GM19025 (cell line): ENCODE data around the gene GPX8.

ENCODE experiments used
- ATAC-seq: cut with Tn5 transposase; IDR thresholded peaks from one replicate; pipeline ENCODE4 v1.9.1; 2021; ENCODE audit warnings: mild to moderate bottlenecking, low read depth, moderate library complexity; ENCODE audit not compliant: unreplicated experiment

GPX8 gene

DNA sequence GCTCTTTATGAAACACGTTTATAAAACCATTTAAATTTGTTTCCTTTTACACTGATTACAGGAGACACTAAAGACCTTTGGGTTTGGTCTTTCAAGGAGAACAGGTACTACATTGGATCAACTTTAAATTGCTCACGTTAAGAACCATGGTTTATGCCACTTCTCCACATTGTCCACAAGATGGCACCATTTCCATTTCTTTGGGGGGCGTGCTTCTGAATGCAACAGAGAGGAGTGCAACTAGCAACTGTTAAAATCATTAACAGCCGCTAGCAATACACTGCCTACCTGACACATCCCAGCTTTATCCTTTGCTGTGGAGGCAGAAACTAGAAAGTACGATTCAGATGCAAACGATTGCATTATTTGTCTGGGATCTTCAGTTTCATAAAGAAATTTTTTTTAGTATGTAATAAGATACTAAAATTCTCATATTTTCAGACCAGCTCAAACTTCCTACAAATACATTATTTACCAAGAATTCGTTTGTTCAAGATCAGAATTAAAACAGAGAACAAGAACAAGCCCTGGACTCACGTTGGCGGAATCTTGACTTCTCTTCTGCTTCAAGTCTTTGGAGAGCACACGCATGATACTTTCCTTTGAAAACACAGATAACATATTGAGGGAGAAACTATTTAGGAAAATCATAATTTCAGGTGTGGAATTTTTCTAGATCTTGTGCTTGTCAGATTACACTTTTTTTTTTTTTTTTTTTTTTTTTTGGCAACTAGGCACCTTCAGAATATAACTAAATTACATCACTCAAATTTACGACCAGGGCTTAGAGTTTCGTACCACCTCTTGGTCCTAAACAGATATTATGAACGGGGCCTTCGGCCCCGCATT, 12.3 kb downstream of the GPX8 start:
- peak; percentile 41 for ATAC-seq

DNA sequence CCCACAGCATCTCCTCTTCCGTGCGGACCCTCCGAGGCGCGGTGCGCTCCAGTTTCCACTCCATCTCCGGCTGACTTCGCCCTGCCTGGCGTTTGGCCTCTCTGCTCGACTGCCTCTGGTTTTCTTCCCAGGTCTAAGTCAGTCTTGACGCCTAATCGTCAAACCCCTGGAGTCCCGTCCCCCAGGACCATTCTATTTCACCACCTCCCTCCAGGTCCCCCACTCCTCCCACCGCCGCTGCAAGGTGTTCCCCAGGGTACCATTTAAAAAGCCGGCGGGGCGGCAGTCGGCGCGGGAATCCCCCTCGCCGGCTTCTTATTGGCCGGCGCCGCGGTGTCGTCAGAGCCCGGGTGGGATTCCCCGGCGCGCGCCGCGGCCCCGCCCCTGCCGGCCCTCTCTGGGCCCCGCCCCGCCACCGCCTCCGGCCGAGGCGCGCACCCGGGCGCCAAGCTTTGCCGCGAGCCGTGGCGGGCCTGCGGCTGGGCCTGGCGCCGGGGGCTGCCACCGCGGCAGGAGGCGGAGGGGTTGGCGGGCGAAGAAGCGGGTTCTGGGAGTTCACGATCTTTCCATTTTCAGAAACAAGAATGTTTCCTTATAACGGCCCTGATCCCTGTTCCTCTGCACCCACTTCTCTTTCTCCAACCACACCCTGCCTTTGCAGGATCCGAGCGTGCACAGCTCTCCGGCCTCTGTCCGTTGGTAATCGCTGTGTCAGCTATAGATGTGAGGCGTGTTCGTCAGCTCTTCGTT, 13.1 kb downstream of the GPX8 start, which contains the start of gene CDC20B:
Gene CDC20B, minus strand, starts transcription at position 241 of the 750 bp plus-strand sequence. Its CDS starts 177 bp downstream, at position 64.
- peak; percentile 91 for ATAC-seq

DNA sequence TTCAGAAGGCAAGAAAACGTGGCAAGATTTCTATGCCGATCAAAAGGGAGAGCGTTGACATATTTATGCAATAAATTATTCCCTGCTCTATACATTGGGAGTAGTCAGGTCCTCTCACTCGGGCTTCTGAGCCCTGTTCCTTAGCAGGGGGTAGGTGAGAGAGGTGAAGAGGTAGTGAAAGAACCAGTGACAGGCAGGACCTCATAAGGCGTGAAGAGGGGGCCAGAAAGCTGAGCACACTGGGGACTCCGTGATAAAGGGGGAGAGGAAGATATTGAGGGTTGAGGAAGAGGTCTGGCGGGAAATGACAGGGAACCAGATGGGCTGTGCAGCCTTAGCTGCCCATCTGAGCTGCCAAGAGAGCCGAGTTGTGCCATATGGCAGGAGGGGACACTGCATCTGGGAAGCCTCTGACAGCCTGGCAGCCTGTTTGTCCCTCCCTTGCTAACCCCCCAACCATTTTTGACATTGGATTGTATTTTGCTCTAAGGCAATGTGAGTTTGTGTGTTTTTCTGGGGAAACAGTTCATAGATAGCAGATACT, 13.8 kb downstream of the GPX8 start:
- ATAC-seq, result peak; percentile 1

DNA sequence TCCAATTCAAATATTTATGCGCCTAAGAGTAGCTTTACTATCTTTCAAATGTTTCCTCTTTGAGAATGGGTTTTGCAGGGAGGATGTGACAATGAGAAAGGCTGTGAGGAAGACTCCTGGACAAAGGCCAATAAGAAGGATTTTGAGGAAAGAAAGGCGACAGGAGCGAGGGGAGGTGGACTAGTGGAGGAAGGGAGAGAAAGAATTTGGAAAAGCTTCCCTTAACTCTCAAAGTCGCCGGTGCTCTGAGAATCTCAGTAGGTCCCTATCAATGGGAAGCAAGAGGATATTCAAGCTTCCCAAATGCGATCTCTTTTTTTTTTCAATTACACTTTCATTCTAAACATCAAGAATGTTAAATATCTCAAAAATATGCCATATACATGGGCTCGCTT, 15.8 kb downstream of the GPX8 start:
- no peak for ATAC-seq

DNA sequence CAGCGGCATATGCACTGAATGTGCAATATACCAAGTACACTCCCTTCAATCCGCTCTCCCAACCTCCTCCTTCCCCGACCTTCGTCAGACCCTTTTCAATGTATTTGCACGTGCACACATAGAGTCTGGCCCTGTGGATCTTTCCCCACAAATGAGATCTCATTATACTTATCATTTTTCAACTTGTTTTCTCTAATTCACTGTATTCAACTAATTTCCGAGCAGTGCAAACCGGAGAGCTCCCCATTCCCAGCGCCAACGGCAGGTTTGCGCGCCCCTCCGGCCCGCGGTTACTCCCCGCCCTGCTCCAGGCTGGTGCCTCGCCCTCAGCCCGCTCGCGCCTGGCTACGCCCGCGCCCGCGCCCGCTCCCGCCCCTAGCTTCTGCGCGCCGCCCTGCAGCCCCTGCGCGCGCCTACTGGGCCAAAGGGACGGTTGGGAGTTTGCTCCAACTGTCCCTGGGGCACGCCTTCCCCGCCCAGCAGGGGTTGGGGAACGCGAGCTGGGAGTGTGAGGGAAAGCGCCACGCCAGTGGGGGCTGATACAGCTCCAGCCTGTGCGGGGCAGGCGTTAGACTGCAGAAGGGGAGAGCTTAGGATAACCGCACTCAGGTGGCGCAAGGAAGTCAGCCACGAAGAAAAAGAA, 16.3 kb downstream of the GPX8 start:
- ATAC-seq, result no peak

DNA sequence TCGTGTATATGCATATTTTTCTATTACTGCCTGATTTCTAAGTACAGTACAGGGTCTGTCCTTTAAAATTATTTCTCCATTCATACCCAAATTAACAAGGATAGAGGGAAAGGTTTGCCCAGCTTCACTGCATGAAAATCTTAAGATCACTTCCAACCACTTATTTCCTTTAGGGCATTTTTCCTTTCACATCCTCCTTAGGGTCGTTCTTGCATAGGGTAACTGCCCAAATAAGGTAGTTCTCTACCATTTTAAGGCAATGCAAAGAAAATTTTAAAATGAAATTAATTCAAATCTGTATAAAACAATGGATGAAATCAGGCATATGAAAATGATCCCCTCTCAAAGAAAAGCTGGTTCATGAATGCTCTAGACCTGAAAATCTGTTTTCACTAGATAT, 17.1 kb downstream of the GPX8 start:
- ATAC-seq, result no peak

DNA sequence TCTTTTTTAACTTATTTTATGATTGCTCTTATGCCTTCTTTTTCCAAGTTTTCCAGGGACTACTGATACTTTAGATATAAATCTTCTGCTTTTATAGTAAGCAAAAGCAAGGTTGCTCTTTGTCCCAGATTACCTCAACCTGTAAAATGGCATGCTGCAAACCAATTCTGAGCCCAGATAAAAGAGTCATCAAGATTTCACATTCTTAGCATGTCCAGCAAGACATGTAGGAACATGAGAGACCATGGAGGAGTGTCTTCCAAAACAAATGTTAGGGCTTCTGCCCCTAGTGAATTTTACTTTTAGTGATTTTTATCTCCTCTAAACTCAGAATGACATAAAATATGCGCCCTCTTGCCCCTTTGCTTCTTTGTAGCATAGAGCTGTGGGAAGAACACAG, 20.0 kb downstream of the GPX8 start:
- ATAC-seq, result no peak

DNA sequence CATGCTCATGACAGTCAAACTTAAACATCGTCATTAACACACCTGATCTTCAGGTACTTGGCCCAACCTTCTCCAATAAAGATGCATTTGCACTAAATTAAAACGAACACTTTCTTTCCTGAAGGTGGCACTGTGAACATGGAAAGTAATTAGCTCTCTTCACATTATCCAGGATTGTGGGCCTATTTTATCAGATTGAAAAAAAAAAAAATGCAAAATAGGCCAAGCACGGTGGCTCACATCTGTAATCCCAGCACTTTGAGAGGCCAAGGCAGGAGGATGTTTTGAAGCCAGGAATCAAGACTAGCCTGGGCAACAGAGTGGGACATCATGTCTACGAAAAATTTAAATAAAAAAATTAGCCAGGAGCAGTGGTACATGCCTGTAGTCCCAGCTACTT, 27.4 kb downstream of the GPX8 start:
- ATAC-seq, result no peak

DNA sequence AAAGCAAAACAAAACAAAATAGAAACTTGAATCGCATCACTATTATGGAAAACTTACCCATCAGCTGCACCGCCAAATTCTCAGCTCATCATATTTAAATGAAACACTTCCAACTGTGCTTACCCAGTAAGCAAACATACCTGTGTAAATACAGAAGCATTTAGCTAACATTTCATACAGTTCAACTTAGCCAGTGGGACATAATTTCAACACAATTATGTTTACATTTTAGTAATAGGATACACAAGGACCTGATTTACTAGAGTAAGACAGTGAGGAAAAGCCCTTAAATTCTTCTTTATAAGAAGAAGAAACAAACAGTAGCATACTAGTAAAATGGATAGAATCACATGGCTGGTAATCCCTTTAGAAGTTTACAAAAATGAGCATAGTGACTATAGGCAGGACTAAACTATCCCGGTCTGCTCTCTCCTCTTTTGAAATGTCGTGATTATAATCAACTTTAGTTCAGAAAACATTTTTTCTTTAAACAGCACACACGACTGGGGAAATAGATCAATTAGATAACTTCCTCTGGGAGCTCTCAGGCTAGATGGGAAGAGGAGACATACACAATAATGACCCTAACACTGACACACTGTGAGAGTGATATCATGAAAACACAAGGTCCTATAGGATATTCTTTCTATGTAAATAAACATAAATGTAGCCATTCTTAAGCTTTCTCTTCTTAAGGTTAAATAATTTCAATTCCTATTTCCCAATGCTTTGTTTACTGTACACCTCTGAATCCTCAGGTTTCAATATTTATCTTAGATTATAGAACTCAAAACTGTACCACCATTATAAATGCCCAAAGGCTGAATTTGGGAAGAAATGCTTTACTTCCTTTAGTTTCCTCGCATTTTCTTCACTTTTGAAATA, 28.9 kb downstream of the GPX8 start:
- ATAC-seq, result no peak

DNA sequence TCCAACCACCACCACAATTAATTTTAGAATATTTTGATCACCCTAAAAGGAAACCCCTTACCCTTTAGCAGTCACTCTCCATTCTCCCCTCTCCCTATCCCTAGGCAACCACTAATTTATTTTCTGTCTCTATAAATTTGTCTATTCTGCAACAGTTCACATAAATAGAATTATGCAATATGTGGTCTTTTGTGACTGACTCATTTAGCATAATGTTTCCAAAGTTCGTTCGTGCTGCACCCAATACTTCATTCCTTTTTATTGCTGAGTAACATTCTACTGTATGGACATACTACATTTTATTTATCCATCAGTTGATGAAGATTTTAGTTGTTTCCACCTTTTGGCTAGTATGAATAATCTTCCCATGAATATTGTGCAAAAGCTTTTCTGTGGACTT, 31.2 kb downstream of the GPX8 start:
- no peak for ATAC-seq

DNA sequence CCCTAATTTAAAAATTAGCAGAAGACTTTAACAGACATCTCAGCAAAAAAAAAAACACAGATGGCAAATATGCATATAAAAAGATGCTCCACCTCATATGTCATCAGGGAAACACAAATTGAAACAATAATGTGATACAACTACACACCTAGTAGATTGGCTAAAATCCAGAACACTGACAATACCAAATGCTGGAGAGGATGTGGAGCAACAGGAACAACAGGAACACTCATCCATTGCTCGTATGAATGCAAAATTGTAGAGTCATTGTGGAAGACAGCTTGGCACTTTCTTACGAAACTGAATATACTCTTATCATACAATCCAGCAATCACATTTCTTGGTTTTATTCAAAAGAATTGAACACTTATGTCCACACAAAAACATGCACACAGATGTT, 45.0 kb downstream of the GPX8 start:
- ATAC-seq, result no peak

DNA sequence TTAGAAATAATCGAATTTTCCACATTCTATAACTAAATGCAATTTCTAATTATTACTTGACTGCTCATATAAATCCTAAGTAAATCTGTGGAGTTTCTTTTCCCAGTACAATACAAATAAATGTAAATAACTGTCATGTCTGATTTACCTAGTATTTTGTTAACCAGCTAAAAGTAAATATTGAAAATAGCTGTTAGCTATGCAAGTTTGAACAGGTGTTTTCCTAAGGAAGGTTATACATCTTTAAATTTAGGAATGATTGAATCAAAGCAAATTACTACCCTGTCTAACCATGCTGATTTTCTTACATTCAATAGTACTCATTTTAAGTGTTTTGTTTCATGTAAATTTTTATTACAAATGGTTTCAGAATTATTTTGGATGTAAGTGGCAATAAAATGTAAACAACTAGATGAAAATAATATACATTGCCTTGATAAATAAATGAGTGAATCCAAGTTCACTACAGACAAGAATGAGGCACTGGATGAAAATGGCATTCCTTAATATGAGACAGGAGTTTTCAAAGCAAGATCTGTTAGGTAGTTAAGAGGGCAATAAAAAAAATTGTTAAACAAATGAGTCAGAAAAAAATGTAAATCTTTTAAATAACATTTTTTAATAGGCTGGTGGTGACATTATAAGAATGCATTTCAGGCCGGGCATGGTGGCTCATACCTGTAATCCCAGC, 51.4 kb downstream of the GPX8 start:
- ATAC-seq, result no peak
